ENCODE data around the gene HTT. TPM values are rescaled to one million over a fixed set of nuclear protein-coding genes. Genes with fewer than 3 reads are reported as not detected.

HTT gene
- total and polyA plus RNA-seq, 2 experiments from 2014 or later = 11.4 to 38.6 TPM

GRCh38 chr4:3291411-3291968 is 217.0 kb downstream of the HTT start:
- Histone ChIP-seq H3K9me3 (ENCODE audit: low read depth) (no peaks in the 10 kb centered on the region), H3K36me3 (no peaks in the 10 kb centered on the region), H3K27me3 (no peaks in the 10 kb centered on the region), H3K4me1 (ENCODE audit: low read depth) (peaks cover 12% of the 10 kb centered on the region), H3K27ac (no peak overlapping the region), H3K4me3 (peak overlapping the region; percentile 52)
- DNase-seq (ENCODE audit: low read depth in 1 of 2, low spot score in 1 of 2) = peak in 1 of 2 donors; percentile 32
- TF ChIP-seq CTCF (IDR thresholded peaks at IDR 0.05; ENCODE audit: low read depth, low read length) = no peak

GRCh38 chr4:3291969-3292570 is 217.6 kb downstream of the HTT start:
- no peak for TF ChIP-seq CTCF (IDR thresholded peaks at IDR 0.05; ENCODE audit: low read depth, low read length)
- Histone ChIP-seq H3K4me1 (ENCODE audit: low read depth) (peaks cover 18% of the 10 kb centered on the region), H3K36me3 (no peaks in the 10 kb centered on the region), H3K4me3 (peak overlapping the region; percentile 52), H3K27ac (peak overlapping the region; percentile 35), H3K9me3 (ENCODE audit: low read depth) (no peaks in the 10 kb centered on the region), H3K27me3 (no peaks in the 10 kb centered on the region)
- peak; percentile 42 to 65 for DNase-seq (ENCODE audit: low read depth in 1 of 2, low spot score in 1 of 2)

- peak; percentile 96 for DNase-seq (ENCODE audit: low read depth in 1 of 2, low spot score in 1 of 2)
- no peak for TF ChIP-seq CTCF (IDR thresholded peaks at IDR 0.05; ENCODE audit: low read depth, low read length)
- Histone ChIP-seq H3K4me3 (peak within 1 kb of the TSS; percentile 54), H3K27ac (peak within 1 kb of the TSS; percentile 35), H3K9me3 (ENCODE audit: low read depth) (no peaks in the 10 kb centered on the region), H3K36me3 (no peaks in the 10 kb centered on the region), H3K27me3 (no peaks in the 10 kb centered on the region), H3K4me1 (ENCODE audit: low read depth) (peaks cover 25% of the 10 kb centered on the region)
These were observed 218.3 kb downstream of the HTT start, which contains the start of gene RGS12 for GRCh38 chr4:3292571-3293400. TSS of gene RGS12 (plus strand) at chr4:3293021. CDS start at chr4:3316171, 23,150 bp downstream.

Other genes with a start within 250 kb of the HTT start
- gene ADD1, start 230.8 kb upstream of the HTT start, total RNA-seq = 219 and 230 TPM in 2 replicates
- gene ADD1, start 230.8 kb upstream of the HTT start, polyA plus RNA-seq = 274 and 297 TPM in 2 replicates
- 14.4 and 19.8 TPM in 2 replicates for gene NOP14, start 111.3 kb upstream of the HTT start, total RNA-seq
- gene NOP14, start 111.3 kb upstream of the HTT start, polyA plus RNA-seq = 15.0 and 17.6 TPM in 2 replicates
- 9.4 and 12.8 TPM in 2 replicates for gene GRK4, start 111.1 kb upstream of the HTT start, total RNA-seq
- gene GRK4, start 111.1 kb upstream of the HTT start, polyA plus RNA-seq = 10.0 and 11.1 TPM in 2 replicates
- gene HTT-AS, start 143 bp upstream of the HTT start, total RNA-seq = not detected in 2 replicates
- not detected in 2 replicates for gene HTT-AS, start 143 bp upstream of the HTT start, polyA plus RNA-seq
- 1.4 and 2.7 TPM in 2 replicates for gene MSANTD1, start 174.5 kb downstream of the HTT start, total RNA-seq
- gene MSANTD1, start 174.5 kb downstream of the HTT start, polyA plus RNA-seq = 0.37 and 0.92 TPM in 2 replicates
- 26.8 and 40.1 TPM in 2 replicates for gene RGS12, start 218.3 kb downstream of the HTT start, total RNA-seq
- 45.0 and 51.6 TPM in 2 replicates for gene RGS12, start 218.3 kb downstream of the HTT start, polyA plus RNA-seq